Activated CD4-positive, alpha-beta T cell treated with anti-CD3 and anti-CD28 coated beads, Interleukin-10, Interleukin-2, amounts not matched to agents 100 ng/mL and 50 ng/mL, durations not matched to agents 16 hours and 8 hours (primary cell): Measurements from ENCODE around the gene HMGB2.
A peak's percentile ranks its signal among the peaks of the same experiment; 100 is the strongest.

Source experiments
- DNase-seq: peaks from one replicate; pipeline ENCODE4 v3.0.0-alpha.2; 2020

The HMGB2 gene

DNA sequence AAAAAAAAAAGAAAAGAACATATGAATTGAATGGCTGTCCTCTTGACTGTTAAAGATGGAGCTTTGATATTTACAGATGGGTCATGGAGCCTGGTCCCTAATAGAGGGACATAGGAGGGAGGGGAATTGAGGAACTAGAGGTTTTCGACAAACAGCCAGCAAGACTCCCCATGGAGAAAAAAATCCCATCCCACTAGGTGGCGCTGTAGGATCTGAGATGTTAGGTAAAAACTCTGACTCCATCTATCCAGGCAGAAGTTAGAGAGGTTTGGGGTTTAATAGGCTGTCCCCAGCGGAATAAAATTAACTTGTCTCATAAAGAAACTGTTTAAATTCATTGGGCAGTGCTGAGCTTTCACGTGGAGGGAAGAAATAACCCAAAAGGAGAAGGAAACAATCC lies 45.9 kb downstream of the HMGB2 start:
- DNase-seq, result peak; percentile 74

DNA sequence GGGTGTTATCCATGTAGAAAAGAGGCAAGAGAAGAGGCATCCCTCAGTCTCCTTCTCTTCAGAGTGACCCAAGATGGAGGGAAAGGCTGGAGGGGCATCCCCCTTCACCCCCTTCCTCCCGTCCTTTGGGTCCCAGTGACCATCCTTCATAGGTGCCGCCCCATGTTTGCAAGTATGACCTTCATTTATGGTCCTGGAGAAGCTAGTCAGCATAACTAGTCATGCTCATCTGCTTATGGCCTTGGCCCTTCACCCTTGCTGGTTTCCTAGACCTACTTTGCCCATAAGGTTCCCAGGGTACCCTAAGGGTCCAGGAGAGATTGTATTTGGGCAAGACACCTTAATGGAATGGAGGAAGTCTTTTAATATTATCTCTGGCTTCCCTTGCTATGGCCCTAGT lies 46.7 kb downstream of the HMGB2 start:
- no peak for DNase-seq

GRCh38 chr4:173284463-173284862 lies 49.7 kb downstream of the HMGB2 start:
- no peak for DNase-seq

GRCh38 chr4:173282626-173283025 lies 51.5 kb downstream of the HMGB2 start:
- no peak for DNase-seq

- no peak for DNase-seq
These were observed 51.9 kb downstream of the HMGB2 start for GRCh38 chr4:173282256-173282562.

DNA sequence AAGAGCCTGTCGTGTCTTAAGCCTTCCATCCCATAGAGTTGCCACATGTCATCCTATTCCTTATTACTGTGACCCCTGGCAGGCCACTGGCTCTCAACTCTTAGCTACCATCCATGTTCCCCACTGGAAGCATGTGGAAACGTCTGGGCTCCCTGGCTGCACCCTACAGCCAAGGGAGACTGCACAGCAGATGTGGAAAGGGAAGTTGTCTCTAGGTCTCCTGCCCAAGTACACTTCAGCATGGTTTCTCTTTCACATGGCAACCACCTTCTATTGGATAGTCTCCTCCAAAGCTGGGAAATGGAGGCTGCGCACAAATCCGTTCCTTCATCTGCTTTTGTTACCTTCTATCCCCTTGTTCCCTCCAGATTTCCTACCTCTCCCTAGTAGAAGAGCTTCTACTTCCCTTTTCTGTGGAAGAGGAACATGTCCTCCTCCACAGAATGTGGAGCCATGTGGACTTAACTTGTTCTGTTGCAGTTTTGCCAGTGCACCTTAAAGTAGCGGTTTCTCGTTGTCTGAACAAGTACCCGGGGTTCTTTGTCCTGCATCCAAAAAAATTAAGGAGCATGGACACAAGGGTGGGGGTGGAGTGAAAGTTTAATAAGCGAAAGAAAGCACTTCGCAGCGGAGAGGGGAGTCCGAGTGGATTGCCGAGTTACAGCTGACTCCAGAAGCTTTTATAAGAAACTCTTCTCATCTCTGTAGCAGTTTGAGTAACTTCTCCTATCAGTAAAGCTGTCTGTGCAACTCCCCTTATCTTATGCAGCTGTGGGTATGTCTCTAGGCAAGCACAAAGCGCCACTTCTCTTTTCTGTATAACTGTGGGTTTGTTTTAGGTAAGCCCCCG lies 52.5 kb downstream of the HMGB2 start:
- no peak for DNase-seq
